G401.6 (cell line): ENCODE data around the gene HDX.
A peak's percentile ranks its signal among the peaks of the same experiment; 100 is the strongest.
"Not testable (repeated sequence)": the region's sequence is repeated elsewhere in the genome, so short reads cannot be mapped to it uniquely, and the experiment has no call there.

Experiments
- FAIRE-seq: peaks from 2 replicates; lab custom pipeline; 2012; peaks lifted over from hg19 to GRCh38; lab: Jason Lieb, UNC

Gene HDX

GRCh38 chrX:84339507-84340364 lies 162.5 kb downstream of the HDX start:
- peak; percentile 92 for FAIRE-seq

DNA sequence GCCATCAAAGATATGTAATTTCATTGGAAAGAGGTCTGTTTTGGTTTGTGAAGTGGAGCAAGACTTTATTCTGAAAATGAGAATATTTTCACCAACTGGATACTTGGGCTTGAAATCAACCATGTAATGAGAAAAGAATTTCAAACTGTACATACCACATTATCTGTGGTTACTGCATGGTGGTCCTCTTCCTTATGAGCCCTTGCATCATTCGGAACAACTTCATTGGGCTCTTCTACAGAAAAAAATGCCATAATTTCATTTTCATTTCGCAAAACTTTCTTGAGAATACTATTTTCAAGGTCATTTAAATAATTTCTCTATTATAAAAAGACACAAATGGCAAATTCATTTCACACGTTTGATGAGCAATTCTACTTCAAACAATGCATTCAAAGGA lies 165.6 kb downstream of the HDX start:
- FAIRE-seq: no peak

GRCh38 chrX:84335121-84335520 lies 167.1 kb downstream of the HDX start:
- no peak for FAIRE-seq

DNA sequence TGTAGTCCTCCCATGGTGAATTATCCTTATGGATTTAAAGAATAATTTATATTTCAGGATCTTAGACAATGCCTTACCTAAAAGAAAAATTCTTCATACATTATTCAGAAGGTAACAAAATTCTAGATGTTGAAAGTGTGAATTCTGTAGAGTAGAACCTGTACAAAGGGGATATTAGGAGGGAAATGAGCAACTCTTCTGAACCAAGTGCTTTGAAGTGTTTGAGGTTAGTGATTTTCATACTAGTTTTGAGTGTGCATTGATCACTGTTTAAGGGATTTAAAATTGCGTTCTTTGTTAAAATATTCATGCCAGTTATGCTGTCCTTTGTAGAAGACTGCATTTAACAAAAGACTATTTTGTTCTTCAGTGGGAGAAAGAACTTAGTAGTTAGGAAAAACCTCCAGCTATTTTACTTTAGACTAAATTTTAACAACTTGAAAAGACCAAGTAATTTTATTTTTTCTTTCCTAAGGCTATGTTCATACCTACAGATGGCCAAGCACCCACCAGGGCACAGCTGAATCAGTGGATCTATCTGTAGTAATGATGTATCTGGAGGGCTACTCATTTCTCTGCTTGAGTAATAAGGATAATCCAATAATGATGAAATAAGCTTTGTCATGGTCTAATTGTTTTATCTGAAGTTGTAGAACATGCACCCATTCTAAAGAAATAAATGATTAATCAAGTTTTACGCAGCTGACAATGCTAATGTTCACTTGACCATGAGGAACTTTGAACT lies 180.0 kb downstream of the HDX start:
- FAIRE-seq: no peak

DNA sequence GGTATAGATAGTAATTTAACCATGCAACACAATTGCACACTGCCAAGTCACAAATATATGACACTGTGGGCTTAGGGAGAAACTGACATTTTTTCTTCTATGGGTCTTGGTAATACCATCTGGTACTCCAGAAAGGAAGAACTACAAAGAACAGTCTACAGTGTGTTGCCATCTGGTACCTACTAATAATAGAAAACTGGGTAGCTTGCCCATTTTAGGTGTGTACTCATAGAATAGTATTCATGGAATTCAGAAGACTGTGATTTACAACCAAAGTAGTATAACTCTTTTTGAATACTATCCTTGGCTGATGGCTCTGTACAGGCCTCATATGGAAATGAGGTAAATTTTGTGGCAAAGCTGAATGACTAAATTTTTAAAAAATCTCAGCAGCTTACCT lies 181.6 kb downstream of the HDX start:
- no peak for FAIRE-seq

DNA sequence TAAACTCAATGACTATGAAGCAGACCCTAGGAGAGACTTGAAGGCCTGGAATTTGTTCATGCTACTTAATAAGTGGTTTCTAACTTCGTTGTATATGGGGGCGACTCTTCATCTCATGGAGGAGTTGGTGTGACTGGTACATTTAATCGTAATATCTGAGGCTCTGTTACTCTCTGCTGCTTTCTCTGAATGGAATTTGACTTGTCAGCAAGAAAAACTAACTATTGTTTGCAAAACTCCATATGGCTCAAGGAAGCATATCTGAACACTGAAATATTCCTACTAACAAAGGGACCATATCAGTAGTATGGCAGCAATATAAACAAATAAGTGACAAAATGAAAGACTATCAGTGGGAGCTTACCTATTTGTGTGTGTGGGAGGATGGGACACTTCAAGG lies 182.2 kb downstream of the HDX start:
- FAIRE-seq: no peak

DNA sequence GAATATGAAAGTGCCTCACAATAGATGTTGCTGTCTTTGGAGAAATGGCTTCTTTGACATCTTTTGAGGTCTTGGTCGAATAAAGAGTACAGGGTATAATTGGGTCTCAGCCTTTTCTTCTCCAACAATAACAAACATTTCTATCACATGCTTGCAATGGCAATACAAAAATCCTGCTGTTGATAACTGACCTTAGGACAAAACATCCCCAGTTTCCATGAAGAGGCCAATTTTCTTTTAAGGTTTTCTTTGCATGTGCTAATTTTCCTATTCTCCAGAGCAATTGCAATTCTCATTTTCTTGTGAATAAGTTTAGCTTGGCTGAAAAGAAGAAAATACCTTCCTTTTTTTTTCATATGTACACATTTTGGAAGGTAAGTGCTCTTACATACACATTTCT lies 183.6 kb downstream of the HDX start:
- no peak for FAIRE-seq

DNA sequence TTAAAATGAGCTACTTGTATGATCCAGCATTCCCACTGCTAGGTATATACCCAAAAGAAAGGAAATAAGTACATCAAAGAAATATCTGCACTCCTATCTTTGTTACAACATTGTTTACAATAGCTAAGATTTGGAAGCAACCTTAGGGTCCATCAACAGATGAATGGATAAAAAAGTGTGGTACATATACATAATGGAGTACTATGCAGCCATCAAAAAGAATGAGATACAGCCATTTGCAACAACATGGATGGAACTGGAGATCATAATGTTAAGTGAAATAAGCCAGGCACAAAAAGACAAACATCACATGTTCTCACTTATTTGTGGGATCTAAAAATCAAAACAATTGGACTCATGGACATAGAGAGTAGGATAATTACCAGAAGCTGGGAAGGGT lies 186.3 kb downstream of the HDX start:
- not testable (repeated sequence) for FAIRE-seq
